Cardiac muscle cell (in vitro differentiated cells and primary cell): Measurements from ENCODE around the gene KDR. TPM values are rescaled to one million over a fixed set of nuclear protein-coding genes. Genes with fewer than 3 reads are reported as not detected.

Experiments used
- DNase-seq, 2 donors: peaks; one replicate each; pipeline versions ENCODE4 v3.0.0 to v3.0.0-alpha.2; 2010 to 2017; ENCODE audit warnings: low read depth in 1 of 2, low spot score in 1 of 2
- H3K27ac ChIP-seq: fragments of 200-600 bp; sonication (generic); 2 replicates; pipeline ENCODE4 v1.5.1; 2016
- H3K27me3 ChIP-seq: fragments of 200-600 bp; sonication (generic); 2 replicates; pipeline ENCODE4 v1.6.0; 2016; ENCODE audit warnings: control low read depth
- H3K36me3 ChIP-seq: fragments of 200-600 bp; sonication (generic); 2 replicates; pipeline ENCODE4 v1.5.1; 2016; ENCODE audit warnings: control low read depth
- H3K4me1 ChIP-seq: fragments of 200-600 bp; sonication (generic); 2 replicates; pipeline ENCODE4 v1.8.1; 2017; ENCODE audit warnings: low read depth, mild to moderate bottlenecking, mixed run types
- H3K4me3 ChIP-seq: fragments of 200-600 bp; sonication (generic); 2 replicates; pipeline ENCODE4 v1.5.1; 2016; ENCODE audit warnings: mild to moderate bottlenecking
- H3K9me3 ChIP-seq: fragments of 200-600 bp; sonication (generic); 2 replicates; pipeline ENCODE4 v1.5.1; 2017; ENCODE audit warnings: low read depth, mild to moderate bottlenecking, control low read depth
- polyA plus RNA-seq: library from polyadenylated mRNA; unstranded; fragments of >200 nt; fragmentation: Nextera tagmentation; extraction: Ambion mirVana; gene quantifications from 2 replicates; pipeline ENCODE4 v1.2.1, GENCODE V29; 2016
- total RNA-seq: library from RNA; depleted of rRNA; stranded (reverse); fragments of >200 nt; gene quantifications from 2 replicates; pipeline ENCODE4 v1.2.3, GENCODE V29; 2016
- TF ChIP-seq, protein P1 (sequence below): IDR thresholded peaks from 2 replicates; pipeline ENCODE4 v1.5.1; 2012; ENCODE audit warnings: low read depth, mild to moderate bottlenecking, low read length

KDR gene
- total and polyA plus RNA-seq, 2 experiments from 2014 or later: 55.6 to 67.8 TPM

DNA sequence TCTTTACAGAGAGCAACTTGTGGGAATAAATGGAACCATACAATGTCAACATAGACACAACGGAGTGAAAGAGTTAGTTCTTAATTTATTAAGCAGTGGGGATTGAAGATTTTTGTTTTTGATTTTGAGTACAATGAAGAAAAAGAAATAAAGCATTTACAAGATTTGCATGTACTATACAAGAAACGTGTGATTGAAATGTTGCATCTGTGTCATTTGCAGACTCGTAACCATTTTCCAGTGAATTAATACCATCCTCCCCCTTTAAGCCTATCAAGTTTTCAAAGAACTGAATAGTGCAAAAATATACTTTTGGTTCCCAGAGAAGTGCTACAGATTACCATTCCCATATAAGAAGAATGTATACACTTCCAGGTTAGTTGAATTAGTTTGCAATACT, 8.6 kb upstream of the KDR start:
- TF ChIP-seq, protein P1, sequence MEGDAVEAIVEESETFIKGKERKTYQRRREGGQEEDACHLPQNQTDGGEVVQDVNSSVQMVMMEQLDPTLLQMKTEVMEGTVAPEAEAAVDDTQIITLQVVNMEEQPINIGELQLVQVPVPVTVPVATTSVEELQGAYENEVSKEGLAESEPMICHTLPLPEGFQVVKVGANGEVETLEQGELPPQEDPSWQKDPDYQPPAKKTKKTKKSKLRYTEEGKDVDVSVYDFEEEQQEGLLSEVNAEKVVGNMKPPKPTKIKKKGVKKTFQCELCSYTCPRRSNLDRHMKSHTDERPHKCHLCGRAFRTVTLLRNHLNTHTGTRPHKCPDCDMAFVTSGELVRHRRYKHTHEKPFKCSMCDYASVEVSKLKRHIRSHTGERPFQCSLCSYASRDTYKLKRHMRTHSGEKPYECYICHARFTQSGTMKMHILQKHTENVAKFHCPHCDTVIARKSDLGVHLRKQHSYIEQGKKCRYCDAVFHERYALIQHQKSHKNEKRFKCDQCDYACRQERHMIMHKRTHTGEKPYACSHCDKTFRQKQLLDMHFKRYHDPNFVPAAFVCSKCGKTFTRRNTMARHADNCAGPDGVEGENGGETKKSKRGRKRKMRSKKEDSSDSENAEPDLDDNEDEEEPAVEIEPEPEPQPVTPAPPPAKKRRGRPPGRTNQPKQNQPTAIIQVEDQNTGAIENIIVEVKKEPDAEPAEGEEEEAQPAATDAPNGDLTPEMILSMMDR: no peak

DNA sequence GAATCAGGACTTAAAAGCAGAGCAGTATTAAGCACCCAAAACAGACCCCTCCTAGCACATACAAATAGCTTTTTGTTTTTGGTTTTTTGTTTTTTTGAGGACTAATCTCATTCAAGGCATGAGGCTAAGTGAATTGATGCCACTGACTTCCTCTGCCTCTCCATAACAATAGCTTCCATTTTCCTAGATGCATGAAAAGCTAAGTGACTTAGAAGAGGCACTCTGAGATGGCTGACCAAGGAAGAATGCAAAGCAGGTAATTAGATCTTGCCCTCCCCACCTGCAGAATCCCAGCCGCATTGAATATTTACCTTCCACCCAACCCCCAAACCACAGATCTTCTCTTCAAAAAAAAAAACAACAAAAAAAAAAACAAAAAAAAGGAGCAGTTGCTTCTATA, 7.4 kb upstream of the KDR start:
- no peak for DNase-seq
- TF ChIP-seq, protein P1: no peak
- Histone ChIP-seq H3K9me3 (no peaks in the 10 kb centered on the region), H3K27ac (no peak overlapping the region), H3K27me3 (no peaks in the 10 kb centered on the region), H3K4me1 (no peaks in the 10 kb centered on the region), H3K36me3 (no peaks in the 10 kb centered on the region), H3K4me3 (no peak overlapping the region)

More for the DNA sequence above, 8.6 kb upstream of the KDR start:
- no peak overlapping the region for H3K27ac ChIP-seq
- DNase-seq: no peak
- no peaks in the 10 kb centered on the region for H3K27me3 ChIP-seq
- H3K36me3 ChIP-seq: no peaks in the 10 kb centered on the region
- no peaks in the 10 kb centered on the region for H3K4me1 ChIP-seq
- H3K4me3 ChIP-seq: no peak overlapping the region
- no peaks in the 10 kb centered on the region for H3K9me3 ChIP-seq

DNA sequence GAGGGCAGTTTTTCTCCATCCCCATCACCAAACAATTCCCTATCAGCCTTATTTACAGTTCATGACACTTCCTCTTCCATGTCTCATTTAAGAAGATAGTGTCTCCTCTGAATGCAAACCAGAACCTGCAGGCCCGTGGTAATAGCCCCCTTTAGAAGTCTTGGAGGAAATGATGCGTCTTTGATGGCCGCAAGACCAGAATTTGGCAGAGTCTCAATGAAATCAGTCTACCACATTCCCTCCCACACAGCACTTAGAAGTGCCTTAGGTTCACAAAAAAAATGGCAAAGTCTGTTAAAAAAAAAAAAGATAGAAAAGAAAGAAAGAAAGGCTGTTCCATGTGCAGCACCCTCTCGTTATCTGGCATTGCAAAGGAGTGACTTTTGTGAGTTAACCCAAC, 2.1 kb upstream of the KDR start:
- DNase-seq: peak in 1 of 2 donors; percentile 79
- H3K4me1 ChIP-seq: peaks cover 17% of the 10 kb centered on the region
- H3K27me3 ChIP-seq: peaks cover 6% of the 10 kb centered on the region
- H3K27ac ChIP-seq: no peak overlapping the region
- no peak overlapping the region for H3K4me3 ChIP-seq
- TF ChIP-seq, protein P1: no peak
- no peaks in the 10 kb centered on the region for H3K9me3 ChIP-seq
- no peaks in the 10 kb centered on the region for H3K36me3 ChIP-seq

DNA sequence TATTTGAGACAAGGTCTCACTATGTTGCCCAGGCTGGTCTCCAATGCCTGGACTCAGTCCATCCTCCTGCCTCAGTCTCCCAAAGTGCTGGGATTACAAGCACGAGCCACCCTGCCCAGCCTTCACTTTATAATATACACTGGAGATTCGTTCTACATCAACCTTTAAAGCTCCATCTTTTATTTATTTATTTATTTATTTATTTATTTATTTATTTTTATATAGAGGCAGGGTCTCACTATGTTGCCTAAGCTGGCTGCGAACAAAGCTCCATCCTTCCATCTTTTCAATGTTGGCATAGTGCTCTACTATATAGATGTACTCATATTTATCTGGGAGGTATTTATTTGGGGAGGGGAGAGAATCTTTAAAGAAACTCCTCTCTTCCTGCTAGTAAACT, 1.7 kb upstream of the KDR start:
- no peaks in the 10 kb centered on the region for H3K9me3 ChIP-seq
- TF ChIP-seq, protein P1: no peak
- peaks cover 6% of the 10 kb centered on the region for H3K27me3 ChIP-seq
- DNase-seq: no peak
- no peak overlapping the region for H3K27ac ChIP-seq
- no peak overlapping the region for H3K4me3 ChIP-seq
- H3K36me3 ChIP-seq: no peaks in the 10 kb centered on the region
- peaks cover 19% of the 10 kb centered on the region for H3K4me1 ChIP-seq

DNA sequence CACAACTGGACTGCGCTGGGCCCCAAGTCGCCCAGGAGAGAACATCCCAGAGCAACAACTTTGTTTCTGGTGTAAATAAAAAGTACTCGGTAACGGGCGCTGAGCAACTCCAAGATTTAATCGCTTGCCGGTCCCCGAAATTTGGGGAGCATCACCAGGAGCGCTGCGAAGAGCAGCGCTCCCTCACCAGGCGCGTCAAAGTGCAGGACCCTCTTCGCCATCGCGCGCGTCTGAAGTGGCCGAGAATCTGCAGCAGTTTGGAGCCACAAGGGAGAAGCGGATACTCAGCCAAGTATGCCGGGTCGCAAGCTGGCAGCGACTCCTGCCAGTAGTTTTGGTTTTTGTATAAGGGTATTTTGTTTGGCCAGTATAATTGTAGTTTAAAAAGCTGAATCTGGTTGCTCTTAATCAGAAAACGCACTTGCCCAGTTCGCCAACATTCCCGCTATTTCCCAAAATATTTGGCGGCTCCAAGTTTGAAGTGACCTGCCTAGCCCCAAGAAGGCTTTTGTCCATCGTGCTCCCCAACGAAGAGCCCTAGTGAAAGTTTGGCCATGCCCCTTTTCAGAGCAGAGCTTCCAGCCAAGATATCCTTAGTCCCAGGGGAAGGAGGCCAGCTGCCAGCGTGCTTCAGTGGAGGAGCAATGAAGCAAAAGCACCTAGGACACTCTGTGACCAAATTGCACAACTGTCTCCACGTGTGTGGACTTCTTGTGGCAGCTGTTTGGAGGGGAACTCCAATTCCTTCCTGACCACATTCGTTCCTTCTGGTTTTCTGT, 557 bp upstream of the KDR start:
- Histone ChIP-seq H3K4me3 (peak overlapping the region; percentile 85), H3K4me1 (peaks cover 22% of the 10 kb centered on the region), H3K27me3 (peaks cover 6% of the 10 kb centered on the region), H3K27ac (no peak overlapping the region), H3K36me3 (no peaks in the 10 kb centered on the region), H3K9me3 (no peaks in the 10 kb centered on the region)
- TF ChIP-seq, protein P1: no peak
- peak; percentile 34 to 36 for DNase-seq
